Esophagus mucosa (tissue), 1 donor: ENCODE data around the gene TMEM98. TPM values are rescaled to one million over a fixed set of nuclear protein-coding genes. Genes with fewer than 3 reads are reported as not detected.
"Not testable (repeated sequence)": the region's sequence is repeated elsewhere in the genome, so short reads cannot be mapped to it uniquely, and the experiment has no call there.

Source experiments
- ATAC-seq: fragments of 200-7000 bp; cut with Tn5 transposase; one replicate; pipeline ENCODE4 v1.9.1; 2020
- total RNA-seq: library from RNA; stranded (reverse); gene quantifications from one replicate; pipeline ENCODE4 v1.2.4, GENCODE V29; 2023
- donor health status: DM: yes; HTN: yes; CAD: no.

The TMEM98 gene
- total RNA-seq, 1 donor from 2014 or later = 7.3 TPM

- not testable (repeated sequence) for ATAC-seq
Observed at GRCh38 chr17:32987453-32987805, 59.5 kb downstream of the TMEM98 start.

DNA sequence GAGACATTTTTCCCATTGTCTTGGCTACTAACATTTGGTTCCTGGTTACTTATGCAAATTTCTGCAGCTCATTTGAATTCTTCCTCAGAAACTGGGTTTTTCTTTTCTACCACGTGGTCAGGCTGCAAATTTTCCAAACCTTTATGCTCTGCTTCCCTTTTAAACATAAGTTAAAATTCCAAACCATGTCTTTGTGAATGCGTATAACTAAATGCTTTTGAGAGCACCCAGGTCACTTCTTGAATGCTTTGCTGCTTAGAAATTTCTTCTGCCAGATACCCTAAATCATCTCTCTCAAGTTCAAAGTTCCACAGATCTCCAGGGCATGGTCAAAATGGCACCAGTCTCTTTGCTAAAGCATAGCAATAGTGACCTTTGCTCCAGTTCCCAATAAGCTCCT, 59.9 kb downstream of the TMEM98 start:
- not testable (repeated sequence) for ATAC-seq

DNA sequence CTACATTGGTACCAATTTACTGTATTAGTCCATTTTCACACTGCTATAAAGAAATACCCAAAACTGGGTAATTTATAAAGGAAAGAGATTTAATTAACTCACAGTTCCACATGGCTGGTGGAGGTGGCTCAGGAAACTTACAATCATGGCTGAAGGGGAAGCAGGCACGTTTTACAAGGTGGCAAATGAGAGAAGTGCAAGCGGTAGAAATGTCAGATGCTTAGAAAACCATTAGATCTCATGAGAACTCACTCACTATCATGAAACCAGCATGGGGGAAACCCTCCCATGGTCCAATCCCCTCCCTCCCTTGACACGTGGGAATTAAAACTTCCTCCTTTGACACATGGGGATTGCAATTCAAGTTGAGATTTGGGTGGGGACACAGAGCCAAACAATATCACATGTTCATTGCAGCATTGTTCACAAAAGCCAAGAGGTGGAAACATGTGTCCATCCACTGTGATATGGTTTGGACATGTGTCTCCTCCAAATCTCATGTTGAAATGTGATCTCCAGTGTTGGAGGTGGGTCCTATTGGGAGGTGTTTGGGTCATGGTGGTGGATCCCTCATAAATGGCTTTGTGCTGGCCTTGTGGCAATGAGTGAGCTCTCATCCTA, 60.6 kb downstream of the TMEM98 start:
- ATAC-seq = no peak

DNA sequence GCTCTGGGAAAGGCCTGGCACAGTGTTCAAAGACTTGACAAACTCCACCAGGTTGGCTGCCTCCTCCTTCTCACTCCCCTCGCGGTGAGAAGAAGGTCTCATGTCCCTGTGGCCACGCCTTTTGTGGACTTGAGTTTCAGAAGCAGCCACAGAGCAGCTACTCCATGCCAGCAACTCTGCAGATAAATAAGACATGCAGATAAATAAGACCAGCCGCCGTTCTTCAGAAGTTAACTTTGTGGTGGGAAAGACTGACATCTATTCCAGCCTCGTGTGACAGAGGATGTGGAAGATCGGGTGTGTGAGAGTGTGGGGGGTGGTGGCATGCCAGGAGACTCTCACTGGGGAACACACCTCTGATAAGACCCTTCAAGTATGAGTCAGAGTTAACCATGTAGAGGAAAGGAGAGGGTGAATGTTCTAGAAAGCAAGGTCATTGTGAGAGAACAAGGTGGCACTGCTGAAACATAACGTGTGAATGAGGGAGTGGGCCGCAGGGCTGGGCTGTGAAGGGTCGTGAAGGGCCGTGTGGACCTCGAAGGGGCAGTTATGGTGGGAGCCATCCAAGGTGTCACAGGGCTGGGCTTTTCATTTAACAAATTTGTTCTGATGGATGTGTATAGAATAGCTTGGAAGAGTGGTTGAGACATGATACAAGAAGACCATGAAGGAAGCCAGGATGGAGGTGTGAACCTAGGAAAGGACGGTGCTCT, 64.5 kb downstream of the TMEM98 start:
- ATAC-seq = no peak

DNA sequence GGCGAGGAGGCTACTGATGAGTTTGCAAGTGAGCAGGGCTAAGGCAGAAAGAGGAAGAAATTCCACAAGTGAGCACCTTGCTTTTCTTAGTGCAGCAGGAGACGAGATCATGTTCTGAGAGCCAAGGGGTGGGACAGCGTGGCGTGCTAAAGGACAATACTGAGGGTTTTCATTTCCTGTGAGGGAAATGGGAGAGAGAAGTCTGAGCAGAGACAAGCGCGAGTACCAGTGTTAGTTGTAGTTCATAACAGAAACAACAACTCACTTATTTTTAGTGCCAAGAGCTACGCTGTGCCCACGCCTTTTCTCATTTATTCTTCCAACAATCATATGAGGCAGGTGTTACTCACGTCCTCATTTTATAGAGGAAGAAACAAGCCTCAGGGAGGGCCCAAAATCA, 66.0 kb downstream of the TMEM98 start:
- ATAC-seq = no peak

Other genes with a start within 250 kb of the TMEM98 start
- gene MYO1D, start 51.0 kb upstream of the TMEM98 start, total RNA-seq = 55.0 TPM
- not detected for gene SPACA3, start 63.7 kb downstream of the TMEM98 start, total RNA-seq